Measurements from ENCODE around the gene MOSPD3.

MOSPD3 gene

GRCh38 chr7:100613412-100614175, 1.3 kb downstream of the MOSPD3 start:
- DNase-seq (ENCODE audit: low read depth, low spot score) = no peak
- in situ Hi-C loops (cut with HindIII; ENCODE audit: low sequenced_read_pairs) = no loop called here
- peak overlapping the region; percentile 78 for H3K4me3 ChIP-seq (ENCODE audit: low read depth, low read length)
- TF ChIP-seq CTCF (IDR thresholded peaks at IDR 0.05; ENCODE audit: low read depth, low read length) = no peak

- no peak for TF ChIP-seq CTCF (IDR thresholded peaks at IDR 0.05; ENCODE audit: low read depth, low read length)
- DNase-seq (ENCODE audit: low read depth, low spot score) = no peak
- no peak overlapping the region for H3K4me3 ChIP-seq (ENCODE audit: low read depth, low read length)
- in situ Hi-C loops (cut with HindIII; ENCODE audit: low sequenced_read_pairs) = no loop called here
Measured at GRCh38 chr7:100614308-100614861, 2.0 kb downstream of the MOSPD3 start.

GRCh38 chr7:100620239-100620638, 7.9 kb downstream of the MOSPD3 start:
- DNase-seq (ENCODE audit: low read depth, low spot score) = no peak
- no peak for TF ChIP-seq CTCF (IDR thresholded peaks at IDR 0.05; ENCODE audit: low read depth, low read length)
- H3K4me3 ChIP-seq (ENCODE audit: low read depth, low read length) = no peak overlapping the region
- in situ Hi-C loops (cut with HindIII; ENCODE audit: low sequenced_read_pairs) = no loop called here

- DNase-seq (ENCODE audit: low read depth, low spot score) = no peak
- no peak overlapping the region for H3K4me3 ChIP-seq (ENCODE audit: low read depth, low read length)
- TF ChIP-seq CTCF (IDR thresholded peaks at IDR 0.05; ENCODE audit: low read depth, low read length) = no peak
- in situ Hi-C loops (cut with HindIII; ENCODE audit: low sequenced_read_pairs) = no loop called here
Measured at GRCh38 chr7:100620804-100621203, 8.5 kb downstream of the MOSPD3 start.

GRCh38 chr7:100621554-100621953, 9.2 kb downstream of the MOSPD3 start:
- no peak overlapping the region for H3K4me3 ChIP-seq (ENCODE audit: low read depth, low read length)
- TF ChIP-seq CTCF (IDR thresholded peaks at IDR 0.05; ENCODE audit: low read depth, low read length) = no peak
- DNase-seq (ENCODE audit: low read depth, low spot score) = no peak
- in situ Hi-C loops (cut with HindIII; ENCODE audit: low sequenced_read_pairs) = no loop called here

- in situ Hi-C loops (cut with HindIII; ENCODE audit: low sequenced_read_pairs) = no loop called here
- no peak for TF ChIP-seq CTCF (IDR thresholded peaks at IDR 0.05; ENCODE audit: low read depth, low read length)
- H3K4me3 ChIP-seq (ENCODE audit: low read depth, low read length) = no peak overlapping the region
- no peak for DNase-seq (ENCODE audit: low read depth, low spot score)
Measured at GRCh38 chr7:100623951-100624824, 11.8 kb downstream of the MOSPD3 start.

Data from astrocyte of the spinal cord (primary cell).